ENCODE data around the gene ZNF296.

DNA sequence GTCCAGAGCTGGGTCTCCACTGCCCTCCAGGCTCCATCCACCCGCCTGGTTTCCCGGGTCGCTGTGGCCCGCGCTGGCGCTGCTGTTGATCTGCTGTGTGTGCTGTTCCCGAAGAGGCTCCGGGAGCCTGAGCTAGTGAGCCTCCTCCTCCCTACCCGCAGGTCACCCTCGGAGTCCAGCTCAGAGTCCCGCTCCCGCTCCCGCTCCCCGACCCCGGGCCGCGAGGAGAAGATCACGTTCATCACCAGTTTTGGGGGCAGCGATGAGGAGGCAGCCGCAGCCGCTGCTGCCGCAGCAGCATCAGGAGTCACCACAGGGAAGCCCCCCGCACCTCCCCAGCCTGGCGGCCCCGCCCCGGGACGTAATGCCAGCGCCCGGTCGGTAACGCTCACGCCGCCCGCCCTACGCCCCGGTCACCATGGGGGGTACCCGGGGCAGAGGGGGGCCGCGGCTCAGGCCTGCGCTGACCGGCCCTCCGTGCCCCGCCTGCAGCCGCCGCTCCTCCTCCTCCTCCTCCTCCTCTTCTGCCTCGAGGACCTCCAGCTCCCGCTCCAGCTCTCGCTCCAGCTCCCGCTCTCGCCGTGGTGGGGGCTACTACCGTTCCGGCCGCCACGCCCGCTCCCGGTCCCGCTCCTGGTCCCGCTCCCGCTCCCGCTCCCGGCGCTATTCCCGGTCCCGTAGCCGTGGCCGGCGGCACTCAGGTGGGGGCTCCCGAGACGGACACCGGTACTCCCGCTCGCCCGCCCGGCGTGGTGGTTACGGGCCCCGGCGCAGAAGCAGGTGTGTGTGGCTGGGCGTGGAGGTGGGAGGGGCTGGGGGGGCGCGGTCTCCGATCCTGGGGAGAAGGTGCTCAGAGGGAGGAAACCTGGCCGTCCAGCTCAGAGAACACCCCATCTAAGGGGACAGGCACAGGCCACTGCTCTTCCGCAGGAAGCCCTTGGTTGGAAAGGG lies 12.2 kb downstream of the ZNF296 start:
- TF ChIP-seq POLR2A (IDR thresholded peaks at IDR 0.05; ENCODE audit: low read depth, low read length) = no peak; the same call in 1 of the 2 replicates
- TF ChIP-seq POLR2AphosphoS5 (IDR thresholded peaks at IDR 0.05; ENCODE audit: low read depth, low read length) = no peak

Data from GM12892 (cell line).